Naive thymus-derived CD8-positive, alpha-beta T cell (primary cell): ENCODE results near the gene GSTM2. TPM values are rescaled to one million over a fixed set of nuclear protein-coding genes. Genes with fewer than 3 reads are reported as not detected.

ENCODE experiments used
- ATAC-seq, 2 donors: fragments of 150-1000 bp; cut with Tn5 transposase in 1 of 2; sonication (Bioruptor Pico), chemical (Tn5 transposase) in 1 of 2; 1 replicate in 1 of 2; 2 replicates in 1 of 2; pipeline ENCODE4 v1.10.0; 2021; ENCODE audit warnings: mild to moderate bottlenecking in 2 of 2, moderate library complexity in 2 of 2
- POLR2A ChIA-PET: fragments of 350-600 bp; sonication (Branson Sonifier 250); formaldehyde crosslinking; loops from one replicate; lab custom pipeline; 2021; ENCODE audit warnings: antibody characterized with exemption; lab: Charles Lee
- DNase-seq, 10 donors: peaks; one replicate each; pipeline versions ENCODE4 v3.0.0 to v3.0.0-alpha.2; 2020 to 2022
- H3K27ac Mint-ChIP-seq, 10 donors: one replicate each; pipeline ENCODE4 v1.8.0; 2020 to 2022; ENCODE audit warnings: mild to moderate bottlenecking in 10 of 10, mixed read lengths in 10 of 10, moderate library complexity in 4 of 10, inconsistent platforms in 1 of 10
- H3K27me3 Mint-ChIP-seq, 5 donors: one replicate each; pipeline ENCODE4 v1.8.0; 2021 to 2022; ENCODE audit warnings: mixed read lengths in 5 of 5
- H3K36me3 Mint-ChIP-seq, 3 donors: one replicate each; pipeline ENCODE4 v1.8.0; 2020 to 2022; ENCODE audit warnings: mixed read lengths in 3 of 3, mild to moderate bottlenecking in 2 of 3, inconsistent platforms in 1 of 3
- H3K4me1 Mint-ChIP-seq, 4 donors: one replicate each; pipeline ENCODE4 v1.8.0; 2021 to 2022; ENCODE audit warnings: mixed read lengths in 4 of 4
- H3K4me3 Mint-ChIP-seq, 10 donors: one replicate each; pipeline ENCODE4 v1.8.0; 2020 to 2022; ENCODE audit warnings: mild to moderate bottlenecking in 10 of 10, mixed read lengths in 10 of 10, moderate library complexity in 6 of 10, inconsistent platforms in 1 of 10
- H3K9me3 Mint-ChIP-seq, 9 donors: one replicate each; pipeline ENCODE4 v1.8.0; 2020 to 2022; ENCODE audit warnings: mixed read lengths in 9 of 9, mild to moderate bottlenecking in 3 of 9, inconsistent platforms in 1 of 9, moderate library complexity in 1 of 9
- polyA plus RNA-seq, 3 donors: library from polyadenylated mRNA; unstranded; fragments of 300-500 nt; fragmentation: Illumina TruSeq; gene quantifications; one replicate each; pipeline ENCODE4 v1.2.3, GENCODE V29; 2021
- total RNA-seq, 8 experiments: library from RNA in 2 of 8; stranded (reverse) in 2 of 8; gene quantifications; one replicate each; pipeline ENCODE4 v1.2.3 and lab custom pipeline; 2021 to 2026

GSTM2 gene
- total and polyA plus RNA-seq, 5 experiments from 2014 or later = 20.8 to 75.9 (median 51.7) TPM

- Mint-ChIP-seq H3K4me3 (no peak overlapping the region), H3K4me1 (peaks cover 6 to 19% (median 13%) of the 10 kb centered on the region in 4 donors), H3K27ac (peak overlapping the region in 7 of 10 donors; percentile 18 to 84 (median 48)), H3K9me3 (no peaks in the 10 kb centered on the region), H3K36me3 (peaks cover 0 to 47% (median 6%) of the 10 kb centered on the region in 3 donors), H3K27me3 (no peaks in the 10 kb centered on the region)
- POLR2A ChIA-PET = interaction anchor here (0.5 to 2.3 kb wide), 3 partner anchors 84 to 1666 kb away, joined by 3 to 12 read pairs (median 5); partner anchors contain the start of gene GNAI3
- ATAC-seq = no peak
- no peak for DNase-seq
These were observed 36.0 kb upstream of the GSTM2 start for GRCh38 chr1:109631513-109632505.

- Mint-ChIP-seq H3K36me3 (peaks cover 0 to 41% (median 2%) of the 10 kb centered on the region in 3 donors), H3K9me3 (no peaks in the 10 kb centered on the region), H3K4me1 (peaks cover 6 to 16% (median 13%) of the 10 kb centered on the region in 4 donors), H3K4me3 (no peak overlapping the region), H3K27ac (peak overlapping the region in 1 of 10 donors; percentile 31), H3K27me3 (no peaks in the 10 kb centered on the region)
- ATAC-seq (no peak), DNase-seq (no peak)
- POLR2A ChIA-PET = interaction anchor here (0.6 kb wide), 1 partner anchor 239 kb away, joined by 3 read pairs; no protein-coding TSS in a partner anchor
These were observed 35.0 kb upstream of the GSTM2 start for GRCh38 chr1:109632671-109633346.

GRCh38 chr1:109634292-109634691 lies 33.6 kb upstream of the GSTM2 start:
- peaks cover 0 to 2% (median 0%) of the 10 kb centered on the region in 5 donors for H3K27me3 Mint-ChIP-seq
- peak overlapping the region in 7 of 10 donors; percentile 20 to 68 (median 45) for H3K27ac Mint-ChIP-seq
- H3K4me1 Mint-ChIP-seq = peaks cover 6 to 16% (median 13%) of the 10 kb centered on the region in 4 donors
- no peak for DNase-seq
- no peaks in the 10 kb centered on the region for H3K9me3 Mint-ChIP-seq
- POLR2A ChIA-PET = no interaction called here
- H3K36me3 Mint-ChIP-seq = peaks cover 0 to 28% (median 0%) of the 10 kb centered on the region in 3 donors
- ATAC-seq = no peak
- H3K4me3 Mint-ChIP-seq = peak overlapping the region in 1 of 10 donors; percentile 15

- peak overlapping the region in 5 of 10 donors; percentile 1 to 41 (median 20) for H3K4me3 Mint-ChIP-seq
- H3K4me1 Mint-ChIP-seq = peaks cover 7 to 19% (median 13%) of the 10 kb centered on the region in 4 donors
- POLR2A ChIA-PET = no interaction called here
- no peak for DNase-seq
- H3K36me3 Mint-ChIP-seq = peaks cover 0 to 20% (median 0%) of the 10 kb centered on the region in 3 donors
- no peaks in the 10 kb centered on the region for H3K9me3 Mint-ChIP-seq
- H3K27me3 Mint-ChIP-seq = peaks cover 0 to 4% (median 0%) of the 10 kb centered on the region in 5 donors
- ATAC-seq = peak; percentile 68 to 77
- H3K27ac Mint-ChIP-seq = peak overlapping the region in 9 of 10 donors; percentile 3 to 75 (median 37)
These were observed 32.8 kb upstream of the GSTM2 start for GRCh38 chr1:109634771-109635750.

- ATAC-seq = no peak
- peaks cover 9 to 25% (median 16%) of the 10 kb centered on the region in 4 donors for H3K4me1 Mint-ChIP-seq
- POLR2A ChIA-PET = no interaction called here
- no peaks in the 10 kb centered on the region for H3K9me3 Mint-ChIP-seq
- no peak for DNase-seq
- peak overlapping the region in 1 of 10 donors; percentile 25 for H3K27ac Mint-ChIP-seq
- peaks cover 0 to 19% (median 0%) of the 10 kb centered on the region in 3 donors for H3K36me3 Mint-ChIP-seq
- no peak overlapping the region for H3K4me3 Mint-ChIP-seq
- peaks cover 0 to 5% (median 0%) of the 10 kb centered on the region in 5 donors for H3K27me3 Mint-ChIP-seq
These were observed 32.0 kb upstream of the GSTM2 start for GRCh38 chr1:109635862-109636200.

- POLR2A ChIA-PET = interaction anchor here (0.6 to 0.7 kb wide), 2 partner anchors 22 to 88 kb away, joined by 3 read pairs; partner anchors contain the start of gene GNAI3
- Mint-ChIP-seq H3K4me3 (no peak overlapping the region), H3K4me1 (peaks cover 9 to 25% (median 16%) of the 10 kb centered on the region in 4 donors), H3K27me3 (peaks cover 0 to 5% (median 0%) of the 10 kb centered on the region in 5 donors), H3K9me3 (no peaks in the 10 kb centered on the region), H3K27ac (peak overlapping the region in 3 of 10 donors; percentile 25 to 52 (median 41)), H3K36me3 (peaks cover 0 to 13% (median 0%) of the 10 kb centered on the region in 3 donors)
- DNase-seq = no peak
- ATAC-seq = no peak
These were observed 31.5 kb upstream of the GSTM2 start for GRCh38 chr1:109636201-109636952.

- POLR2A ChIA-PET = interaction anchor here (0.7 kb wide), 1 partner anchor 89 kb away, joined by 3 read pairs; the partner anchor contains the start of gene GNAI3
These were observed 30.4 kb upstream of the GSTM2 start for GRCh38 chr1:109637446-109637845.

GRCh38 chr1:109639063-109639840 lies 28.6 kb upstream of the GSTM2 start:
- ATAC-seq = no peak
- POLR2A ChIA-PET = interaction anchor here (0.9 to 1.4 kb wide), 4 partner anchors 14 to 344 kb away, joined by 3 to 5 read pairs (median 4); partner anchors contain the start of gene GNAI3

More at GRCh38 chr1:109637446-109637845, 30.4 kb upstream of the GSTM2 start:
- Mint-ChIP-seq H3K4me3 (no peak overlapping the region), H3K27ac (no peak overlapping the region), H3K9me3 (no peaks in the 10 kb centered on the region), H3K4me1 (peaks cover 9 to 25% (median 16%) of the 10 kb centered on the region in 4 donors), H3K36me3 (peaks cover 0 to 6% (median 0%) of the 10 kb centered on the region in 3 donors), H3K27me3 (peaks cover 0 to 5% (median 0%) of the 10 kb centered on the region in 5 donors)
- ATAC-seq (no peak), DNase-seq (no peak)

GRCh38 chr1:109639841-109640184 lies 28.0 kb upstream of the GSTM2 start:
- H3K27ac Mint-ChIP-seq = peak overlapping the region in 3 of 10 donors; percentile 33 to 71 (median 71)
- POLR2A ChIA-PET = interaction anchor here (0.8 to 1.4 kb wide), 6 partner anchors 9 to 345 kb away, joined by 3 to 5 read pairs (median 4); partner anchors contain the start of genes AHCYL1 and GNAI3
- peaks cover 0 to 7% (median 0%) of the 10 kb centered on the region in 5 donors for H3K27me3 Mint-ChIP-seq
- ATAC-seq (no peak), DNase-seq (no peak)
- H3K4me3 Mint-ChIP-seq = no peak overlapping the region
- H3K36me3 Mint-ChIP-seq = no peaks in the 10 kb centered on the region
- H3K9me3 Mint-ChIP-seq = no peaks in the 10 kb centered on the region
- H3K4me1 Mint-ChIP-seq = peaks cover 4 to 24% (median 12%) of the 10 kb centered on the region in 4 donors

More at GRCh38 chr1:109639063-109639840, 28.6 kb upstream of the GSTM2 start:
- no peak for DNase-seq
- no peak overlapping the region for H3K27ac Mint-ChIP-seq
- no peaks in the 10 kb centered on the region for H3K9me3 Mint-ChIP-seq
- H3K27me3 Mint-ChIP-seq = peaks cover 0 to 5% (median 0%) of the 10 kb centered on the region in 5 donors
- H3K36me3 Mint-ChIP-seq = no peaks in the 10 kb centered on the region
- no peak overlapping the region for H3K4me3 Mint-ChIP-seq
- H3K4me1 Mint-ChIP-seq = peaks cover 9 to 29% (median 18%) of the 10 kb centered on the region in 4 donors

GRCh38 chr1:109640285-109640865 lies 27.5 kb upstream of the GSTM2 start:
- peak overlapping the region in 5 of 10 donors; percentile 28 to 71 (median 34) for H3K27ac Mint-ChIP-seq
- DNase-seq (peak; percentile 69 to 92 (median 84)), ATAC-seq (peak; percentile 72 to 77)
- no peaks in the 10 kb centered on the region for H3K36me3 Mint-ChIP-seq
- peaks cover 4 to 19% (median 8%) of the 10 kb centered on the region in 4 donors for H3K4me1 Mint-ChIP-seq
- H3K27me3 Mint-ChIP-seq = peaks cover 0 to 7% (median 0%) of the 10 kb centered on the region in 5 donors
- POLR2A ChIA-PET = interaction anchor here (0.7 to 1.6 kb wide), 10 partner anchors 10 to 344 kb away, joined by 3 to 5 read pairs (median 4); partner anchors contain the start of genes AHCYL1, GNAI3 and GSTM4
- no peaks in the 10 kb centered on the region for H3K9me3 Mint-ChIP-seq
- H3K4me3 Mint-ChIP-seq = no peak overlapping the region
